ENCODE measurements around the gene RAB20.

- TF ChIP-seq, protein P1, sequence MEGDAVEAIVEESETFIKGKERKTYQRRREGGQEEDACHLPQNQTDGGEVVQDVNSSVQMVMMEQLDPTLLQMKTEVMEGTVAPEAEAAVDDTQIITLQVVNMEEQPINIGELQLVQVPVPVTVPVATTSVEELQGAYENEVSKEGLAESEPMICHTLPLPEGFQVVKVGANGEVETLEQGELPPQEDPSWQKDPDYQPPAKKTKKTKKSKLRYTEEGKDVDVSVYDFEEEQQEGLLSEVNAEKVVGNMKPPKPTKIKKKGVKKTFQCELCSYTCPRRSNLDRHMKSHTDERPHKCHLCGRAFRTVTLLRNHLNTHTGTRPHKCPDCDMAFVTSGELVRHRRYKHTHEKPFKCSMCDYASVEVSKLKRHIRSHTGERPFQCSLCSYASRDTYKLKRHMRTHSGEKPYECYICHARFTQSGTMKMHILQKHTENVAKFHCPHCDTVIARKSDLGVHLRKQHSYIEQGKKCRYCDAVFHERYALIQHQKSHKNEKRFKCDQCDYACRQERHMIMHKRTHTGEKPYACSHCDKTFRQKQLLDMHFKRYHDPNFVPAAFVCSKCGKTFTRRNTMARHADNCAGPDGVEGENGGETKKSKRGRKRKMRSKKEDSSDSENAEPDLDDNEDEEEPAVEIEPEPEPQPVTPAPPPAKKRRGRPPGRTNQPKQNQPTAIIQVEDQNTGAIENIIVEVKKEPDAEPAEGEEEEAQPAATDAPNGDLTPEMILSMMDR (IDR thresholded peaks at IDR 0.05), result no peak
- no peak for TF ChIP-seq EZH2 (IDR thresholded peaks at IDR 0.05; ENCODE audit: borderline replicate concordance, insufficient read depth, low read depth, low read length, poor library complexity, severe bottlenecking)
Observed at GRCh38 chr13:110562696-110563462, 1.4 kb upstream of the RAB20 start.
